ENCODE results near the gene MMAA. TPM values are rescaled to one million over a fixed set of nuclear protein-coding genes. Genes with fewer than 3 reads are reported as not detected.
A peak's percentile ranks its signal among the peaks of the same experiment; 100 is the strongest.
"Not testable (repeated sequence)": the region's sequence is repeated elsewhere in the genome, so short reads cannot be mapped to it uniquely, and the experiment has no call there.

The MMAA gene
- polyA plus RNA-seq (ENCODE audit: insufficient read length in 4 of 4), result 10 to 100 TPM in 3 of 4 donors, 1 to 10 TPM in 1; 10.0 to 14.6 (median 13.3) TPM

DNA sequence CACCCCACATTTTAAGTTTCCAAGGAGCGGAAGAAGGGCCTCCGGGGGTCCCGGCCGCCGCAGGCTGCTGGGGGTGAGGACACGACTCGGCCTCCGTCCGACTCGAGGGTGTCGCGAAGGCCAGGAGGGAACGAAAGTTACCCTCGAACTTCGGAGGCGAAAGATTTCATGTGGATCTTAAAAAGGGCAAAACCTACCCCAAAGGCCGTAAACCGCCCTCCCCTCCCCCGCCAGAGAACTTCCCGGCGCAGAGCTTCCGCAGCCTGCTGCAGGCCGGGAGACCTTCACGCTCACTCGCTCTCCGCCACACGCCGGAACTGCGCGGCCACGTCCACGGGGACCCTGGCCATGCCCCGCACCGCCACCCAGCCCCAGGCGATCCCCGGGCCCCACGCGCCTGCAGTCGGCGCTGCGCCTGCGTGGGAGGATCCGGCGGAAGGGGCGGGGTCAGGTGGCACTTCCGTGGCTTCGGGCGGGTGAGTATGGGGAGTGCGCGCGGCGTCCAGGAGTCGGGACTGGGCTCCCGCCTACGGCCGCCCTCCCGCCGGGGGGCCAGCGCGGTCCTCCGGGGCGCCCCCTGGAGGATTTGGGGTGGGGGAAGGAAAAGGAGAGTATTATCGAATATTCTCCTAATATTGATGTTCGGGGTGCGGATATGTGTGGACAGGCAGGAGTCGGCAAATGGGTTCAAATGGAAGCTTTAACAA, at the start of gene MMAA:
Gene MMAA, plus strand, starts transcription at position 454 of the 707 bp plus-strand sequence. CDS start 19,755 bp downstream, outside the sequence.
- DNase-seq (ENCODE audit: low read depth in 4 of 4, low spot score in 3 of 4), result peak; percentile 82 to 91 (median 88)

DNA sequence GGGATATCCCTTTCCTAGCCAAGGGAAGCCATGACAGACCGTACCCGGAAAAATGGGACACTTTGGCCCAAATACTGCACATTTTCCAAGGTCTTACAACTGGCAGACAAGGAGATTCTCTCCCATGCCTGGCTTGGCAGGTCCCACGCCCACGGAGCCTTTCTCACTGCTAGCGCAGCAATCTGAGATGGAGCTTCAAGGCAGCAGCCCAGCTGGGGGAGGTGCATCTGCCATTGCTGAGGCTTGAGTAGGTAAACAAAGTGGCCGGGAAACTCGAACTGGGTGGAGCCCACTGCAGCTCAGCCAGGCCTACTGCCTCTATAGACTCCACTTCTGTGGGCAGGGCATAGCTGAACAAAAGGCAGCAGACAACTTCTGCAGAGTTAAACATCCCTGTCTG, 44.6 kb upstream of the MMAA start:
- not testable (repeated sequence) for DNase-seq (ENCODE audit: low read depth in 4 of 4, low spot score in 3 of 4)

DNA sequence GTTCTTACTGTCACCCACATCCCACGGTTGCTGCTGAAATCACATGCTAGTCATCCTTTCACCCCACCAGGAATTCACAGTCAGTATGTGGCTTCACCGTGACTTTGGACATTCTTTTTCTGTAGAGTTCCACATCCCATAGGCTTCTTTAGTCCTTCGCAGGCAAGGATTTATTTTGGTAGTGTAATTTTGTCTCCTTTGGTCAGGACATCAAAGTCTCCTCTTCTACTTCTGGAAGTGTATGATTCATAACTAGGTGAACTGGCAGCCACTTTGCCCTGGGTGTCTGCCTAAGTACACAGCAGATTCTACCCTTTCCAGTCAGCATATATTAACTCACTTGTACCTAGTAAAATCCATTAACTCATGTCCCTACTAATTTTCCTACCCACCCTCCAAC, 38.3 kb upstream of the MMAA start:
- DNase-seq (ENCODE audit: low read depth in 4 of 4, low spot score in 3 of 4), result no peak

DNA sequence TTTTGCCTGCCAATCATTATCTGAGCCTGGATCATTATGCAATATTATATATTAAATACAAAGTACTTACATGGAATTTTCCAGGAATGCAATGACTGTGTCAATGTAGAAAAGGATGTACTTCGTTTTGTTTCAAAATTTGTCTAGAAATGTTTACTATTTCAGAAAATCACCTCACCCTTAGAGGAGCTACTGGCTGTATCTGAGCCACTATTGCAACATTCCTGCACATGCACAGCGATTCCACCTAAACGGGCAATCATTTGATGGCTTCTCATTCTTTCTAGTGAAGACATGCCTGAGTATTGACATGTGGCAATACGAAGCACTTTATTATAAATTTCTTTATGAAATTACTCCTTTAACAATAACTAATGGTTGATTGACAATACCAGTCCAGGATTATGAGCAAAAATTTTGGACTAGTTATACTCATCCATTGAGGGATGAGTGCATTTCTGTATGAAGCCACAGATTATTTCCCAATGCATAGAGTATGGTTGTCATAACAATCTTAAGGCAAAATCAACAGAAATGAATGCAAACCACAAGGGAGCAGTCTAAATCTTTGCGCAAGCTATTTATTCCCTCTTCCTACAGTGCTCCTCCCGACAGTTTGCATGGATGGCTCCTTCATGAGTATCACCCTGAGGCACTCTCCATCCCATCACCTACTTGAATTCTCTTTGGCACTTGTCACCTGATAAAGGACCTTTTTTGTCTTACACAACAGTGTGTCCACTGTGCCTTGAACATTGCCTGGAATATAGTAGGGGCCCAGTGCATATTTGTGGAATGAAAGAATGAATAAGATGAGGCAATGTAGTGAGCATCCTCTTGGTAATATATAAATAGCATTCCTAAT, 35.8 kb upstream of the MMAA start:
- no peak for DNase-seq (ENCODE audit: low read depth in 4 of 4, low spot score in 3 of 4)

GRCh38 chr4:145587088-145587754, 32.0 kb upstream of the MMAA start:
- DNase-seq (ENCODE audit: low read depth in 4 of 4, low spot score in 3 of 4), result no peak

- not testable (repeated sequence) for DNase-seq (ENCODE audit: low read depth in 4 of 4, low spot score in 3 of 4)
These were observed 29.8 kb upstream of the MMAA start for GRCh38 chr4:145589381-145589780.

GRCh38 chr4:145589916-145590702, 29.1 kb upstream of the MMAA start:
- DNase-seq (ENCODE audit: low read depth in 4 of 4, low spot score in 3 of 4), result no peak

GRCh38 chr4:145602129-145602760, 16.9 kb upstream of the MMAA start:
- DNase-seq (ENCODE audit: low read depth in 4 of 4, low spot score in 3 of 4), result no peak

DNA sequence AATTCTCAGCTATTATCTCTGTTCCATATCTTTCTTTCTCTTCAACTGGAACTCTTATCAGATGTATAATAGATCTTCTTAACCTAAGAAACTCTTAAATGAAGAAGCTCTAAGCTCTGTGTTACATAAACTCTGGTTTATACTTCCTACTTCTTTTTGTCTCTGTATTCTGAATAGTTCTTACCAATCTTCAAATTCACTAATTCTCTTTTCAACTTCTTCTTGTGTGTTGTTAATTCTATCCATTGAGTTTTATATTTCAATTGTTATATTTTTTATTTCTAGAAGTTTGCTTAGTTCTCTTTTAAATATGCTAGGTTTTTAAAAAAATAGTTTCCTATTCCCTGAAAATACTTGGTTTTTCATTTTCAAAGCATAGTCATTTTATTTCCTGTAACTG, 13.2 kb upstream of the MMAA start:
- DNase-seq (ENCODE audit: low read depth in 4 of 4, low spot score in 3 of 4), result no peak

GRCh38 chr4:145609481-145610427, 9.4 kb upstream of the MMAA start:
- DNase-seq (ENCODE audit: low read depth in 4 of 4, low spot score in 3 of 4), result peak in 3 of 4 donors; percentile 55 to 59 (median 56)

DNA sequence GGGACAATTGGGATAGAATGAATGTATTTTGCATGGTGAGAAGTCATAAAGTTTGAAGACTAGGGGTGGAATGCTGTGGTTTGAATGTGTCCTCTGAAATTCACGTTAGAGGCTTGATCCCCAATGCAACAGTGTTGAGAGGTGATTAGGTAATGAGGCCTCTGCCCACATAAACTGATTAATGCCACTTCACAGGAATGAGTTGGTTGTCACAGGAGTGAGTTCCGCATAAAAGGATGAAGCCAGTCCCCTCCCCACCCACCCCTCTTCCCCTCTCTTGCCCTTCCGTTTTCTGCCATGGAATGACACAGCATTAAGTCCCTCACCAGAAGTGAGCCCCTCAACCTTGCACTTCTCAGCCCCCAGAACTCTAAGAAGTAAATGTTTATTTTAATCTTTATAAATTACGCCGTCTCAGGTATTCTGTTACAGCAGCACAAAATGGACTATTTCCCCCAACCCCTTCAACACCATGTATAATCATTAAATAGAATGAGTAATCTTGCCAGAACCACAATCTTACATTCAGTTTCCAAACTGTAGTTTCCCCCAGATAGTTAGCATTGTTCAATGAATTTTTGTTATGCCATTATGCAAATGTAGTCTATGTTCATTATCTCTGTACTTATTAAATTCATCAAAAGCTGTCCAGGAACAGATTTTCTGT, 5.5 kb upstream of the MMAA start:
- DNase-seq (ENCODE audit: low read depth in 4 of 4, low spot score in 3 of 4), result no peak

GRCh38 chr4:145614233-145614610, 5.0 kb upstream of the MMAA start:
- DNase-seq (ENCODE audit: low read depth in 4 of 4, low spot score in 3 of 4), result no peak

- DNase-seq (ENCODE audit: low read depth in 4 of 4, low spot score in 3 of 4), result no peak
These were observed 814 bp upstream of the MMAA start for GRCh38 chr4:145618210-145618931.

DNA sequence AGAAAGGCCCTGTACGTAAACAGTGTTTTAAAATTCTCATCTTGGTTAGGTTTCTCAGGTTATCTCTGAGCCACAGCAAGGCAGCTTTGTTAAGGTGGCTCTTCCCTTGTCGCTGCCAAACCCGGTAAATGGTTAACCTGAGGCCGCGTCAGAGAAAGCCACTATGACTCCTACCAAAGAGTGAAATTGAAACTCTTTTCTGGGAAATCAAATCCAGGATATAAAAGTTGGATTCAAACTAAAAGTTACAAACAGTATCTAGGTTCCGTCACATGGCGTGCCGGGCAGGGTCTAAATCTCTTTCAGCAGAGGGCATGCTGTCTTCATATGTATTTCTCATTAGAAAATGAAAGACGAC, 433 bp downstream of the MMAA start:
- peak; percentile 60 to 67 (median 66) for DNase-seq (ENCODE audit: low read depth in 4 of 4, low spot score in 3 of 4)

DNA sequence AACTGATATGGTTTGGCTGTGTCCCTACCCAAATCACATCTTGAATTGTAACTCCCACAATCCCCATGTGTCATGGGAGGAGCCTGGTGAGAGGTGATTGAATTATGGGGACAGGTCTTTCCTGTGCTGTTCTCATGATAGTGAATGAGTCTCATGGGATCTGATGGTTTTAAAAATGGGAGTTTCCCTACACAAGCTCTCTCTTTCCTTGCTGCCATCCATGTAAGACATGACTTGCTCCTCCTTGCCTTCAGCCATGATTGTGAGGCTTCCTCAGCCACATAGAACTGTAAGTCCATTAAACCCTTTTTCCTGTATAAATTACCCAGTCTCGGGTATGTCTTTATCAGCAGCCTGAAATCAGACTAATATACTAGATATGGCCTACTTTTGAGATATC, 2.9 kb downstream of the MMAA start:
- not testable (repeated sequence) for DNase-seq (ENCODE audit: low read depth in 4 of 4, low spot score in 3 of 4)

- no peak for DNase-seq (ENCODE audit: low read depth in 4 of 4, low spot score in 3 of 4)
These were observed 4.6 kb downstream of the MMAA start for GRCh38 chr4:145623831-145624230.

All from right renal pelvis (tissue), 4 donors.